Hepatocyte (in vitro differentiated cells): ENCODE results near the gene VPS33B.

Experiments
- CTCF ChIP-seq: fragments of 200-600 bp; sonication (generic); IDR thresholded peaks from 2 replicates; pipeline ENCODE4 v1.5.1; 2016; ENCODE audit warnings: antibody characterized with exemption, mild to moderate bottlenecking; ENCODE audit not compliant: poor library complexity
- EZH2phosphoT487 ChIP-seq: fragments of 200-600 bp; sonication (generic); IDR thresholded peaks from one replicate; pipeline ENCODE4 v1.6.1; 2018; ENCODE audit warnings: antibody characterized with exemption, mild to moderate bottlenecking, low read depth, moderate library complexity; ENCODE audit not compliant: unreplicated experiment, severe bottlenecking

DNA sequence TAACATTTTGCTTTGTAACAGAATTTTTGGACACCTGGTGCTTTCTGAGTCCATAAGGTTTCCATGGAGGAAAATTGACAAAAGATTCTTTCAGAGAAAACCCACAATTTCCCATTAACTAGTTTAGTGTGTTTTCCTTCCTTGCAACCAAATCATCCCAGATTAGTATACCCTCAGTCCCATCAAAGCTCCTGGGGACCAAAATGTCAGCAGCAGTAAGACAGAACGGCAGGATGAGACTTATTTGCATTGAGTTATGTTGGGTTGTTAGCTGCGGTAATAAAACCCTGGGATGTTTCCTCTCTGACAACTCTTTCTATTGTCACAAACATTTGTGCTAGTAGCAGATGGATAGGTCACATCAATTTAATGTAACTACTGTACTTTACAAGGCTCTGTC is 32.4 kb upstream of the VPS33B start:
- TF ChIP-seq CTCF (no peak), EZH2phosphoT487 (no peak)
